Peyer's patch (tissue), 4 donors: ENCODE measurements around the gene RHBDD3. TPM values are rescaled to one million over a fixed set of nuclear protein-coding genes. Genes with fewer than 3 reads are reported as not detected.

Experiments
- DNase-seq, 3 donors: peaks; one replicate each; pipeline ENCODE4 v3.0.0-alpha.2; 2017 to 2019
- H3K27ac ChIP-seq, 4 donors: fragments of 200-600 bp; sonication (generic); one replicate each; pipeline ENCODE4 v1.5.1; 2016 to 2019
- H3K27me3 ChIP-seq, 2 donors: fragments of 200-600 bp; sonication (generic); one replicate each; pipeline ENCODE4 v1.5.1; 2019
- H3K36me3 ChIP-seq, 3 donors: fragments of 200-600 bp; sonication (generic); one replicate each; pipeline ENCODE4 v1.5.1; 2016 to 2019
- H3K4me1 ChIP-seq, 4 donors: fragments of 200-600 bp; sonication (generic); one replicate each; pipeline ENCODE4 v1.5.1; 2016 to 2019
- H3K4me3 ChIP-seq, 4 donors: fragments of 200-600 bp; sonication (generic); 1 replicate in 3 of 4; 2 replicates in 1 of 4; pipeline ENCODE4 v1.5.1; 2016 to 2019; ENCODE audit warnings: mild to moderate bottlenecking in 1 of 4
- H3K9me3 ChIP-seq, 4 donors: fragments of 200-600 bp; sonication (generic); one replicate each; pipeline ENCODE4 v1.5.1; 2016 to 2019; ENCODE audit warnings: mild to moderate bottlenecking in 1 of 4
- CTCF ChIP-seq, 6 experiments: fragments of 450-650 bp in 4 of 6; fragments of 200-600 bp in 2 of 6; sonication (generic) in 1 of 6; IDR thresholded peaks; one replicate each; pipeline ENCODE4 v1.5.1; 2017 to 2019; ENCODE audit warnings: antibody characterized with exemption in 6 of 6, mild to moderate bottlenecking in 3 of 6, moderate library complexity in 1 of 6
- POLR2A ChIP-seq, 2 donors: fragments of 450-650 bp; IDR thresholded peaks; one replicate each; pipeline ENCODE4 v1.5.1; 2017; ENCODE audit warnings: antibody characterized with exemption in 2 of 2, mild to moderate bottlenecking in 2 of 2, moderate library complexity in 2 of 2
- total RNA-seq, 4 donors: library from RNA; depleted of rRNA; stranded (reverse); fragments of >200 nt; gene quantifications; one replicate each; pipeline ENCODE4 v1.1.0, GENCODE V29; 2016

Gene RHBDD3
- total RNA-seq, 4 donors from 2014 or later: 25.4 to 47.2 (median 36.2) TPM

- H3K27ac ChIP-seq: peak overlapping the region; percentile 96 to 99 (median 98)
- H3K9me3 ChIP-seq: no peaks in the 10 kb centered on the region
- no peaks in the 10 kb centered on the region for H3K27me3 ChIP-seq
- peaks cover 0 to 34% (median 0%) of the 10 kb centered on the region in 3 donors for H3K36me3 ChIP-seq
- TF ChIP-seq POLR2A (IDR thresholded peaks at IDR 0.05) (no peak), CTCF (IDR thresholded peaks at IDR 0.05) (no peak)
- peak in 1 of 3 donors; percentile 12 for DNase-seq
- peak overlapping the region; percentile 77 to 99 (median 88) for H3K4me3 ChIP-seq
- peaks cover 0 to 62% (median 17%) of the 10 kb centered on the region in 4 donors for H3K4me1 ChIP-seq
These were observed 1.4 kb upstream of the RHBDD3 start for GRCh38 chr22:29269230-29269604.

DNA sequence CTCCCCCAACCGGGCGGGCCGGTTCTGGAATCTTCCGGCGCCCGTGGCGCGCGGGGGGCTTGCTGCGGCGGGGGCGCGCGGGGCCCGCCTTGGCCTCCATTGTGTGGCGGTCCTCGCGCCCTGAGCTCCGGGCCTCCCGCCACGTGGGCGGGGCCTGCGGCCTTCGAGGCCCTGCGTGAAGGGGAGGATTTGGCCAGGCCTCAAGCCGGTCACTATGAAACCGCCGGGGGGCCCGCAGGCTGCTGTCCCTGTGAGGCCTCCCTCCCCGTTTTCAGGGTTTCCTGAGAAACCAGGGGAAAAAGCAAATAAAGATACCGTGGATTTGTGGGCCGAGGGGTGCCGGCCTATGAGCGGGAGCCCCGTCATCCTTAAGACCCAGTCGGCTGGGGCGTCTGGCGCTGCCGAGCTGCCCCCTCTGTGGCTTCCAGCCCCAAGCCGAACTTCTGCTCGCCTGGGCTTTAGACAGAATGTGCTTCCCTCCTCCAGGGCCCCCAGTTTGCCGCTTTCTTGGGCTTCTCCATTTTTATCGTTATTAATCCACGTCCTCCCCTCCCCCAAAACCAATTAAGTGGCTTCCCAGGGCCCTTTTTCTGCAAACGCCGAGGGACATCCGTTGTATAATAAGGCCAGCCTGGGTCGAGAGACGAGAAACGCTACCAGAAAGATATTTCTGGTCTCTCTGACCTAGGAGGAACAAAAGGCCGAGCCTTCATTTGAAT is 889 bp upstream of the RHBDD3 start:
- peak in 2 of 3 donors; percentile 22 to 62 for DNase-seq
- H3K27me3 ChIP-seq: no peaks in the 10 kb centered on the region
- peaks cover 0 to 29% (median 0%) of the 10 kb centered on the region in 3 donors for H3K36me3 ChIP-seq
- peak overlapping the region; percentile 77 to 99 (median 88) for H3K4me3 ChIP-seq
- no peak for TF ChIP-seq POLR2A (IDR thresholded peaks at IDR 0.05)
- TF ChIP-seq CTCF (IDR thresholded peaks at IDR 0.05): no peak
- H3K4me1 ChIP-seq: peaks cover 0 to 57% (median 17%) of the 10 kb centered on the region in 4 donors
- peak overlapping the region; percentile 96 to 99 (median 98) for H3K27ac ChIP-seq
- H3K9me3 ChIP-seq: no peaks in the 10 kb centered on the region

DNA sequence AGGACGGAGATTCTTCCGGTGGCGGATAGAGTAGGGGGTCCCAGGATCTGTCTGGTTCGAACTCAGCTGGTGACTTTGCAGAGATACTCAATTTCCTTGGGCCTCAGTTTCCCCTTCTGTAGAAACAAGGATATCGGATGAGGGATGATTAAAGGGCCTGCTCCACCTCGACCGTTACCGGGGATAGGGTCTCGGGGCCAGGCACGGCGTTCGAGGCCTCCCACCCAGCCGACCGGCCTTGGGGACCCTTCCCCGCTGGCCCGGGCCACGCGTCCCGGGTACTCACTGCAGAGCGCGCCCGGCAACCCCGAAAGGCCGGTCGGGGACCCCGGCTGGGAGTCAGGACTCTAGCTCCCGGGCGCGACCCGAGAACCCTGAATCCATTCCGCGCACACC is 321 bp downstream of the RHBDD3 start:
- DNase-seq: no peak
- peaks cover 0 to 17% (median 0%) of the 10 kb centered on the region in 3 donors for H3K36me3 ChIP-seq
- peak overlapping the region; percentile 96 to 99 (median 98) for H3K27ac ChIP-seq
- peaks cover 0 to 47% (median 17%) of the 10 kb centered on the region in 4 donors for H3K4me1 ChIP-seq
- H3K27me3 ChIP-seq: no peaks in the 10 kb centered on the region
- peak overlapping the region; percentile 77 to 99 (median 88) for H3K4me3 ChIP-seq
- no peaks in the 10 kb centered on the region for H3K9me3 ChIP-seq
- no peak for TF ChIP-seq CTCF (IDR thresholded peaks at IDR 0.05)
- TF ChIP-seq POLR2A (IDR thresholded peaks at IDR 0.05): no peak

DNA sequence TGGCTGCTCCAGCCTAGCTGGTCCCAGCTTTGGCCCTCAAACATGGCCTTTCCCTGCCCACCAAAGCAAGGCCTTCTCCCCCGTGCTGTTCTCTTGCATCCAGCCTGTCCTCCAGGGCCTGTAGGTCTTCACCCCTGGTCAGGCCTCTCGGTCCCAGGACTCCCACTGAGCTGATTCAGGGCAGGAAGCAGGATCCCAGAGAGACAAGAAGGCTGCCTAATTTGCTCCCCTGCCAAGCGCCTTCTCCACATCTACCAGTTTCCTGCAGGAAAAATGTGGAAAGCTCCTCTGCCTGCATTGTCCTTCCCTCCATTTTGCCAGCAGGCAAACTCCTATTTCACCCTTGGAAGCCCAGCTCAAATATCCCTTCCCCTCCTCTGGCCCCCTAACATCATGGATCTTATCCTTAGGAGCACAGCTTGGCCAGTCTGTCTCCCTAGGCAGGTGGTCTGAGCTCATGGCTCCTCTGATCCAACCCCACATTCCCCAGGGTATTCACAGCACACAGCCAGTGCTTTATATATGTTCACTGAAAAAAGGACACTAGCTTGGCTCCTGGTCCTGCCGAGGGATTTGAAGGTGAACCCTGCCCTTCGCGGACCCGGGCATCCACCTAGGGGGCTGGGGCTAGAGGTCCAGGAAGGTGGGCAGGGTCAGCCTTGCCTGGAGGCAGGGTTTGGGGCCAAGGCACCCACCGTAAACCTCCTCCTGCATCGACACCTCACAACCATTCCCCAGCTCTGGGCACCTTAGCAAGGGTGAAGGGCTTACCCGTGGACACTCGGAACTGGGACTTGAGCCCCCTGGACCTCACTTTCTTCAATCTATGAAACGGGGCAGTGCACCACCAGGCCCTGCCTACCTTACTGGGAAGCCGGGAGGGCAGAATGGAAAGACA is 968 bp downstream of the RHBDD3 start:
- Histone ChIP-seq H3K36me3 (peaks cover 0 to 14% (median 0%) of the 10 kb centered on the region in 3 donors), H3K27me3 (no peaks in the 10 kb centered on the region), H3K4me3 (peak overlapping the region; percentile 77 to 99 (median 88)), H3K9me3 (no peaks in the 10 kb centered on the region), H3K27ac (peak overlapping the region; percentile 96 to 99 (median 98)), H3K4me1 (peaks cover 0 to 40% (median 14%) of the 10 kb centered on the region in 4 donors)
- TF ChIP-seq POLR2A (IDR thresholded peaks at IDR 0.05): no peak
- TF ChIP-seq CTCF (IDR thresholded peaks at IDR 0.05): no peak
- DNase-seq: peak in 1 of 3 donors; percentile 15

- no peak overlapping the region for H3K4me3 ChIP-seq
- peak overlapping the region in 1 of 4 donors; percentile 98 for H3K27ac ChIP-seq
- no peak for TF ChIP-seq CTCF (IDR thresholded peaks at IDR 0.05)
- no peak for TF ChIP-seq POLR2A (IDR thresholded peaks at IDR 0.05)
- H3K4me1 ChIP-seq: peaks cover 0 to 31% (median 9%) of the 10 kb centered on the region in 4 donors
- DNase-seq: peak in 1 of 3 donors; percentile 9
- no peaks in the 10 kb centered on the region for H3K9me3 ChIP-seq
- H3K36me3 ChIP-seq: peaks cover 0 to 14% (median 0%) of the 10 kb centered on the region in 3 donors
- H3K27me3 ChIP-seq: no peaks in the 10 kb centered on the region
These were observed 1.9 kb downstream of the RHBDD3 start for GRCh38 chr22:29265929-29266328.
